GM12878 (cell line): ENCODE measurements around the gene UMAD1. TPM values are rescaled to one million over a fixed set of nuclear protein-coding genes. Genes with fewer than 3 reads are reported as not detected.

Experiments used
- ATAC-seq: fragments of 200-7000 bp; cut with Tn5 transposase; 3 replicates; pipeline ENCODE4 v1.9.1; 2020; ENCODE audit warnings: mild to moderate bottlenecking, moderate library complexity
- BruUV-seq: library from RNA; stranded (reverse); fragments of 400-500 nt; replicated peaks from 2 replicates; lab custom pipeline; 2021; lab: Mats Ljungman, UMichigan
- CTCF ChIA-PET: fragments of 300-600 bp; sonication (Branson Sonifier 250); formaldehyde crosslinking; extraction: SDS; loops from one replicate; lab custom pipeline; 2021; ENCODE audit warnings: inconsistent platforms; lab: Yijun Ruan, JAX
- POLR2A ChIA-PET: fragments of 350-600 bp; formaldehyde crosslinking; extraction: SDS; loops from one replicate; lab custom pipeline; 2021; ENCODE audit warnings: inconsistent platforms; lab: Charles Lee
- RAD21 ChIA-PET: fragments of 300-600 bp; sonication (Branson Sonifier 250); formaldehyde crosslinking; loops from one replicate; lab custom pipeline; 2023; ENCODE audit warnings: antibody characterized with exemption; ENCODE audit not compliant: unreplicated experiment; lab: Charles Lee
- SMC1A ChIA-PET: fragments of 300-600 bp; sonication (Branson Sonifier 250); formaldehyde crosslinking; loops from one replicate; lab custom pipeline; 2023; ENCODE audit not compliant: unreplicated experiment, uncharacterized antibody; lab: Charles Lee
- DNase-seq: peaks from one replicate; pipeline ENCODE4 v3.0.0-alpha.2; 2011; ENCODE audit warnings: low read depth, low spot score
- FAIRE-seq: peaks from 3 replicates; lab custom pipeline; 2011; peaks lifted over from hg19 to GRCh38; lab: Jason Lieb, UNC
- H2AFZ ChIP-seq: 2 replicates; pipeline ENCODE4 v1.6.0; 2011; ENCODE audit warnings: low read depth, low read length, control low read depth; ENCODE audit not compliant: control insufficient read depth
- H3K27ac ChIP-seq: 2 replicates; pipeline ENCODE4 v1.5.1; 2011; ENCODE audit warnings: control low read depth; ENCODE audit not compliant: control insufficient read depth, insufficient read depth
- H3K27me3 ChIP-seq, 2 experiments: replicated peaks in 1 of 2; 2 replicates each; pipeline versions ENCODE4 v1.6.0 to v1.6.1; 2011; ENCODE audit warnings: low read length in 1 of 2; ENCODE audit not compliant: control insufficient read depth in 2 of 2, insufficient read depth in 2 of 2
- H3K36me3 ChIP-seq, 2 experiments: 2 replicates each; pipeline ENCODE4 v1.5.1; 2011; ENCODE audit warnings: low read length in 1 of 2; ENCODE audit not compliant: control insufficient read depth in 2 of 2, insufficient read depth in 2 of 2
- H3K4me1 ChIP-seq: 2 replicates; pipeline ENCODE4 v1.6.1; 2011; ENCODE audit warnings: mild to moderate bottlenecking, low read length, moderate library complexity, mixed read lengths; ENCODE audit not compliant: control insufficient read depth, insufficient read depth
- H3K4me2 ChIP-seq: 2 replicates; pipeline ENCODE4 v1.6.0; 2011; ENCODE audit warnings: control low read depth; ENCODE audit not compliant: control insufficient read depth, insufficient read depth
- H3K4me3 ChIP-seq: fragments of 200-600 bp; sonication (generic); 2 replicates; pipeline ENCODE4 v1.5.1; 2016
- H3K79me2 ChIP-seq: 2 replicates; pipeline ENCODE4 v1.6.0; 2011; ENCODE audit warnings: low read length; ENCODE audit not compliant: control insufficient read depth, insufficient read depth
- H3K9ac ChIP-seq: 2 replicates; pipeline ENCODE4 v1.8.0; 2011; ENCODE audit warnings: low read length, control low read depth, mixed read lengths; ENCODE audit not compliant: control insufficient read depth, insufficient read depth
- H3K9me3 ChIP-seq: replicated peaks from 3 replicates; pipeline ENCODE4 v1.5.1; 2011; ENCODE audit warnings: mild to moderate bottlenecking, low read length; ENCODE audit not compliant: control insufficient read depth, insufficient read depth
- H4K20me1 ChIP-seq: 2 replicates; pipeline ENCODE4 v1.6.0; 2011; ENCODE audit not compliant: control insufficient read depth, insufficient read depth
- CEBPB ChIP-seq, 2 experiments: fragments of 150-350 bp in 1 of 2; IDR thresholded peaks; 2 replicates each; pipeline ENCODE4 v1.6.1; 2012 to 2014; ENCODE audit warnings: low read depth in 2 of 2, low read length in 2 of 2, borderline replicate concordance in 1 of 2, inconsistent platforms in 1 of 2
- CREM ChIP-seq: IDR thresholded peaks from 2 replicates; pipeline ENCODE4 v1.6.1; 2014; ENCODE audit warnings: antibody characterized with exemption, low read depth
- FOS ChIP-seq: IDR thresholded peaks from 3 replicates; pipeline ENCODE4 v1.6.1; 2011; ENCODE audit warnings: borderline replicate concordance; ENCODE audit not compliant: insufficient read length; ENCODE audit errors: extremely low read depth
- HDAC2 ChIP-seq: fragments of 200-600 bp; sonication (generic); IDR thresholded peaks from 2 replicates; pipeline ENCODE4 v1.6.1; 2017
- KAT2A ChIP-seq: conservative IDR thresholded peaks from 2 replicates; pipeline ENCODE4 v1.6.1; 2011; ENCODE audit warnings: low read depth, low read length; ENCODE audit not compliant: control insufficient read depth
- MTA3 ChIP-seq: IDR thresholded peaks from 2 replicates; pipeline ENCODE4 v1.6.1; 2012; ENCODE audit warnings: low read length, inconsistent platforms, borderline replicate concordance
- MXI1 ChIP-seq: fragments of 150-350 bp; IDR thresholded peaks from 2 replicates; pipeline ENCODE4 v1.6.1; 2011; ENCODE audit warnings: low read depth, mild to moderate bottlenecking, inconsistent platforms, low read length, improper control_type of control experiment
- WGBS: methylation state at CpG from one replicate; pipeline ENCODE4 v1.1.6; 2016; ENCODE audit warnings: low lambda C conversion rate; ENCODE audit not compliant: insufficient replicate concordance, insufficient coverage; ENCODE audit errors: missing lambda C conversion rate; 5-methylcytosine and 5-hydroxymethylcytosine counted together
- in situ Hi-C: fragments of 300-500 bp; cut with MboI; formaldehyde crosslinking; loops from 9 replicates; pipeline ENCODE4 v1.14.3; 2018; ENCODE audit warnings: mixed read lengths
- intact Hi-C: fragments of 100-400 bp; cut with micrococcal nuclease; formaldehyde crosslinking; loops from one replicate; pipeline ENCODE4 v1.14.2; 2022; ENCODE audit not compliant: unreplicated experiment
- polyA plus RNA-seq, 11 experiments: library from polyadenylated mRNA; depleted of rRNA in 4 of 11; unstranded in 6 of 11; stranded (reverse) in 5 of 11; fragments of >200 nt; fragmentation: Nextera tagmentation in 4 of 11; fragmentation: Illumina TruSeq in 1 of 11; extraction: Ambion mirVana in 4 of 11; extraction: Trizol in 1 of 11; gene quantifications; 1 replicate in 1 of 11; 2 replicates in 10 of 11; pipeline versions ENCODE4 v1.2.1 to v1.2.3, GENCODE V29; 2011 to 2016; ENCODE audit warnings: inconsistent platforms in 2 of 11, missing spikeins in 2 of 11, low read depth in 1 of 11
- total RNA-seq, 4 experiments: library from RNA; depleted of rRNA in 3 of 4; stranded (reverse); fragments of >200 nt in 3 of 4; fragmentation: Illumina TruSeq in 1 of 4; extraction: Trizol in 1 of 4; gene quantifications; 2 replicates each; pipeline versions ENCODE4 v1.2.1 to v1.2.3, GENCODE V29; 2013 to 2021
- TF ChIP-seq, protein P1 (sequence below): fragments of 450-650 bp; IDR thresholded peaks from 2 replicates; pipeline ENCODE4 v1.6.1; 2017; ENCODE audit warnings: antibody characterized with exemption, mild to moderate bottlenecking, moderate library complexity

Gene UMAD1
- total and polyA plus RNA-seq, 10 of the 15 experiments (the other 5 are each of a cell fraction or from before 2014, with no cell fraction given) = 6.0 to 28.6 (median 9.3) TPM

GRCh38 chr7:7810380-7810779 lies 169.8 kb downstream of the UMAD1 start:
- Histone ChIP-seq H4K20me1 (no peaks in the 10 kb centered on the region), H3K4me2 (no peak overlapping the region), H3K27me3 (no peaks in the 10 kb centered on the region), H3K27ac (no peak overlapping the region), H3K9ac (no peak overlapping the region), H3K9me3 (peaks cover 4% of the 10 kb centered on the region; the same call in 2 of the 3 replicates), H3K4me1 (peaks cover 5% of the 10 kb centered on the region), H3K36me3 (no peaks in the 10 kb centered on the region), H3K79me2 (no peaks in the 10 kb centered on the region), H3K4me3 (no peak overlapping the region), H2AFZ (no peak overlapping the region)
- DNase-seq (no peak), FAIRE-seq (no peak), ATAC-seq (no peak)
- ChIA-PET POLR2A (interaction anchor here (1.1 kb wide), 1 partner anchor 45 kb away, joined by 3 read pairs; no protein-coding TSS in a partner anchor), RAD21 (interaction anchor here (1.4 to 3.7 kb wide), 2 partner anchors 16 to 38 kb away, joined by 3 to 14 read pairs; no protein-coding TSS in a partner anchor), SMC1A (interaction anchor here (1.2 to 5.8 kb wide), 2 partner anchors 11 to 38 kb away, joined by 4 to 28 read pairs; no protein-coding TSS in a partner anchor), CTCF (interaction anchor here (2.4 kb wide), 1 partner anchor 11 kb away, joined by 6 read pairs; no protein-coding TSS in a partner anchor)
- TF ChIP-seq MXI1 = no peak
- no peak for TF ChIP-seq CEBPB (IDR thresholded peaks at IDR 0.05; ENCODE audit: borderline replicate concordance in 1 of 2, low read depth in 2 of 2, low read length in 2 of 2)
- TF ChIP-seq HDAC2 = no peak
- no peak for TF ChIP-seq FOS
- no peak for TF ChIP-seq KAT2A
- TF ChIP-seq CREM = no peak
- TF ChIP-seq MTA3 = no peak
- TF ChIP-seq, protein P1, sequence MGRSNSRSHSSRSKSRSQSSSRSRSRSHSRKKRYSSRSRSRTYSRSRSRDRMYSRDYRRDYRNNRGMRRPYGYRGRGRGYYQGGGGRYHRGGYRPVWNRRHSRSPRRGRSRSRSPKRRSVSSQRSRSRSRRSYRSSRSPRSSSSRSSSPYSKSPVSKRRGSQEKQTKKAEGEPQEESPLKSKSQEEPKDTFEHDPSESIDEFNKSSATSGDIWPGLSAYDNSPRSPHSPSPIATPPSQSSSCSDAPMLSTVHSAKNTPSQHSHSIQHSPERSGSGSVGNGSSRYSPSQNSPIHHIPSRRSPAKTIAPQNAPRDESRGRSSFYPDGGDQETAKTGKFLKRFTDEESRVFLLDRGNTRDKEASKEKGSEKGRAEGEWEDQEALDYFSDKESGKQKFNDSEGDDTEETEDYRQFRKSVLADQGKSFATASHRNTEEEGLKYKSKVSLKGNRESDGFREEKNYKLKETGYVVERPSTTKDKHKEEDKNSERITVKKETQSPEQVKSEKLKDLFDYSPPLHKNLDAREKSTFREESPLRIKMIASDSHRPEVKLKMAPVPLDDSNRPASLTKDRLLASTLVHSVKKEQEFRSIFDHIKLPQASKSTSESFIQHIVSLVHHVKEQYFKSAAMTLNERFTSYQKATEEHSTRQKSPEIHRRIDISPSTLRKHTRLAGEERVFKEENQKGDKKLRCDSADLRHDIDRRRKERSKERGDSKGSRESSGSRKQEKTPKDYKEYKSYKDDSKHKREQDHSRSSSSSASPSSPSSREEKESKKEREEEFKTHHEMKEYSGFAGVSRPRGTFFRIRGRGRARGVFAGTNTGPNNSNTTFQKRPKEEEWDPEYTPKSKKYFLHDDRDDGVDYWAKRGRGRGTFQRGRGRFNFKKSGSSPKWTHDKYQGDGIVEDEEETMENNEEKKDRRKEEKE = no peak
- no TSS peak for BruUV-seq
- WGBS = 100% methylated on average over 1 of the region's 1 CpG
- intact Hi-C loops = no loop called here
- in situ Hi-C loops = no loop called here
